ENCODE measurements around the gene PCSK2.

GRCh38 chr20:17495826-17496225 lies 269.0 kb downstream of the PCSK2 start:
- TF ChIP-seq CTCF (conservative IDR thresholded peaks at IDR 0.05) (no peak), EZH2 (IDR thresholded peaks at IDR 0.05; ENCODE audit: low read depth) (no peak)

All from PC-9 (cell line).